GM21360 (cell line): ENCODE data around the gene IL3.

Experiments
- ATAC-seq: cut with Tn5 transposase; IDR thresholded peaks from one replicate; pipeline ENCODE4 v1.9.1; 2021; ENCODE audit warnings: mild to moderate bottlenecking, moderate library complexity; ENCODE audit not compliant: unreplicated experiment

Gene IL3

GRCh38 chr5:132110930-132111329 is 50.5 kb downstream of the IL3 start:
- ATAC-seq: no peak

- no peak for ATAC-seq
Measured at GRCh38 chr5:132112111-132112510, 51.7 kb downstream of the IL3 start.
